Effector memory CD4-positive, alpha-beta T cell (primary cell): Measurements from ENCODE around the gene IDH3G.
A peak's percentile ranks its signal among the peaks of the same experiment; 100 is the strongest.

Source experiments
- DNase-seq, 3 donors: peaks; one replicate each; pipeline ENCODE4 v3.0.0-alpha.2; 2020
- H3K27ac ChIP-seq: 2 replicates; pipeline ENCODE4 v1.7.0; 2013; ENCODE audit warnings: mild to moderate bottlenecking, low read length, moderate library complexity; ENCODE audit not compliant: insufficient read depth, poor library complexity, severe bottlenecking
- H3K27me3 ChIP-seq: replicated peaks from 2 replicates; pipeline ENCODE4 v1.7.0; 2013; ENCODE audit warnings: mild to moderate bottlenecking, low read length; ENCODE audit not compliant: insufficient read depth, control insufficient read depth, poor library complexity, severe bottlenecking
- H3K36me3 ChIP-seq: 2 replicates; pipeline ENCODE4 v1.7.0; 2013; ENCODE audit warnings: mild to moderate bottlenecking, low read length, moderate library complexity; ENCODE audit not compliant: control insufficient read depth, insufficient read depth
- H3K4me1 ChIP-seq: 2 replicates; pipeline ENCODE4 v1.7.0; 2013; ENCODE audit warnings: low read length, mild to moderate bottlenecking; ENCODE audit not compliant: control insufficient read depth, insufficient read depth, poor library complexity, severe bottlenecking
- H3K4me3 ChIP-seq: 2 replicates; pipeline ENCODE4 v1.7.0; 2013; ENCODE audit warnings: low read length, low read depth, mild to moderate bottlenecking; ENCODE audit not compliant: insufficient read depth, poor library complexity, severe bottlenecking
- H3K9me3 ChIP-seq: 2 replicates; pipeline ENCODE4 v1.7.0; 2013; ENCODE audit warnings: mild to moderate bottlenecking, low read length, moderate library complexity; ENCODE audit not compliant: control insufficient read depth

The IDH3G gene

DNA sequence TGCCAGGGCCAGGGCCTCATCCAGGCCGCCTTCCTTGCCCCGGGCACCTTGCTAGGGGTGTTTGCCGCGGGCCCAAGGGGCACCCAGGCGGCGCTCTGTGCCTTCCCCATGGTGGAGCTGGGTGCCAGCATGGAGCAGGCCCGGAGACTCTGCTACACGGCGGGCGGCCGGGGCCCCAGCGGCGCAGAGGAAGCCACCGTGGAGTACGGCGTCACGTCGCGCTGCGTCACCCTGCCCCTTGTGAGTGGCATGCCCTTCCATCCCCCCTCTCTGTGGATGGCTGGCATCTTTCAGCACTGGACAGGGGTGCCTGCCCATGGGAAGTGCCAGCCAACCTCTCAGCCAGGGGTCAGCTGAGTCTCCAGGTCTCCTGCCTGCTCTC is 26.5 kb downstream of the IDH3G start:
- no peak overlapping the region for H3K4me3 ChIP-seq
- H3K9me3 ChIP-seq: no peaks in the 10 kb centered on the region
- H3K4me1 ChIP-seq: no peaks in the 10 kb centered on the region
- no peak overlapping the region for H3K27ac ChIP-seq
- DNase-seq: no peak
- no peaks in the 10 kb centered on the region for H3K36me3 ChIP-seq
- no peaks in the 10 kb centered on the region for H3K27me3 ChIP-seq

DNA sequence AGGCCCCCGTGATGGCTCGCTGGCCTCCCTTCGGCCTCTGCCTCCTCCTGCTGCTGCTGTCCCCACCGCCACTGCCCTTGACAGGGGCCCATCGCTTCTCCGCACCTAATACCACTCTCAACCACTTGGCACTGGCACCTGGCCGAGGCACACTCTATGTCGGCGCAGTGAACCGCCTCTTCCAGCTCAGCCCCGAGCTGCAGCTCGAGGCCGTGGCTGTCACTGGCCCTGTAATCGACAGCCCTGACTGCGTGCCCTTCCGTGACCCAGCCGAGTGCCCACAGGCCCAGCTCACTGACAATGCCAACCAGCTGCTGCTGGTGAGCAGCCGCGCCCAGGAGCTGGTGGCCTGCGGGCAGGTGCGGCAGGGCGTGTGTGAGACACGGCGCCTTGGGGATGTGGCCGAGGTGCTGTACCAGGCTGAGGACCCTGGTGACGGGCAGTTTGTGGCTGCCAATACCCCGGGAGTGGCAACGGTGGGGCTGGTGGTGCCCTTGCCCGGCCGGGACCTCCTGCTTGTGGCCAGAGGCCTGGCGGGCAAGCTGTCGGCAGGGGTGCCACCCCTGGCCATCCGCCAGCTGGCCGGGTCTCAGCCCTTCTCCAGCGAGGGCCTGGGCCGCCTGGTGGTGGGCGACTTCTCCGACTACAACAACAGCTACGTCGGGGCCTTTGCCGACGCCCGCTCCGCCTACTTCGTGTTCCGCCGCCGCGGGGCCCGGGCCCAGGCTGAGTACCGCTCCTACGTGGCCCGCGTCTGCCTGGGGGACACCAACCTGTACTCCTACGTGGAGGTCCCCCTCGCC is 27.1 kb downstream of the IDH3G start:
- Histone ChIP-seq H3K27ac (no peak overlapping the region), H3K9me3 (no peaks in the 10 kb centered on the region), H3K27me3 (no peaks in the 10 kb centered on the region), H3K36me3 (no peaks in the 10 kb centered on the region), H3K4me3 (no peak overlapping the region), H3K4me1 (no peaks in the 10 kb centered on the region)
- no peak for DNase-seq

DNA sequence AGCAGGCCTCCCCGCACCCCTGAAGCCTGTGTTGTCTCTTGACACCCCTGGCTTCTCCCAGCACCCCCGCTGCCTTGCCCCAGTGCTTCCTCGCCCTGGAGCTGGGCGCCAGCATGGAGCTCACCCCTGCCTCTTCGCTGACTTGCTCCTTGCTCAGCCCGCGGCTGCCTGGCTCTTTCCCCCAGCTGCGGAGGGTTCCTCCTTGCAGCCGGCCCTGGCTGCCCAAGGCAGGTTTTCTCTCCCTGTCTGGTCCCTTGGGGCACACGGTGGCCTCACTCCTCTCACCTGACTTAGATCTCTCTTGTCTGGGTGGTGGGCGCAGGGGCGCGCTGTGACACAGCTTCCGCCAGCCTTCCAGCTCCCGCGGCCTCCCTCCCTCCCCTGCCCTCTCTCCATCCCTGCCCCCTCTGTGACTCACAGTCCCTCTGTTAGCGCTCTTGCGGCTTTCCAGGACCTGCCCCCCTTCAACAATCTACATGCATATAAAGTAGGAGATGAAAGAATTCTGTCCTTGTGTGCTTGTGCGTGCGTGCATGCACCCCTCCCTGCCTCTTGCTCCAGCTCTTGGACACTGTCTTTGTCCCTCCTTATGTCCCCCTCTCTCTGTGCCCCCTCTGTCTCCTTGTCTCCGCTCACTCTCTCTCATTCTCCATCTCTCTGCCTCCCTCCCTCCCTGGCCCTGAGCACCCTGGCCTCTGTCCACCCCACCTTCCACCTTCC is 27.9 kb downstream of the IDH3G start:
- no peaks in the 10 kb centered on the region for H3K27me3 ChIP-seq
- H3K9me3 ChIP-seq: no peaks in the 10 kb centered on the region
- H3K27ac ChIP-seq: no peak overlapping the region
- H3K4me3 ChIP-seq: no peak overlapping the region
- no peaks in the 10 kb centered on the region for H3K36me3 ChIP-seq
- no peak for DNase-seq
- no peaks in the 10 kb centered on the region for H3K4me1 ChIP-seq

DNA sequence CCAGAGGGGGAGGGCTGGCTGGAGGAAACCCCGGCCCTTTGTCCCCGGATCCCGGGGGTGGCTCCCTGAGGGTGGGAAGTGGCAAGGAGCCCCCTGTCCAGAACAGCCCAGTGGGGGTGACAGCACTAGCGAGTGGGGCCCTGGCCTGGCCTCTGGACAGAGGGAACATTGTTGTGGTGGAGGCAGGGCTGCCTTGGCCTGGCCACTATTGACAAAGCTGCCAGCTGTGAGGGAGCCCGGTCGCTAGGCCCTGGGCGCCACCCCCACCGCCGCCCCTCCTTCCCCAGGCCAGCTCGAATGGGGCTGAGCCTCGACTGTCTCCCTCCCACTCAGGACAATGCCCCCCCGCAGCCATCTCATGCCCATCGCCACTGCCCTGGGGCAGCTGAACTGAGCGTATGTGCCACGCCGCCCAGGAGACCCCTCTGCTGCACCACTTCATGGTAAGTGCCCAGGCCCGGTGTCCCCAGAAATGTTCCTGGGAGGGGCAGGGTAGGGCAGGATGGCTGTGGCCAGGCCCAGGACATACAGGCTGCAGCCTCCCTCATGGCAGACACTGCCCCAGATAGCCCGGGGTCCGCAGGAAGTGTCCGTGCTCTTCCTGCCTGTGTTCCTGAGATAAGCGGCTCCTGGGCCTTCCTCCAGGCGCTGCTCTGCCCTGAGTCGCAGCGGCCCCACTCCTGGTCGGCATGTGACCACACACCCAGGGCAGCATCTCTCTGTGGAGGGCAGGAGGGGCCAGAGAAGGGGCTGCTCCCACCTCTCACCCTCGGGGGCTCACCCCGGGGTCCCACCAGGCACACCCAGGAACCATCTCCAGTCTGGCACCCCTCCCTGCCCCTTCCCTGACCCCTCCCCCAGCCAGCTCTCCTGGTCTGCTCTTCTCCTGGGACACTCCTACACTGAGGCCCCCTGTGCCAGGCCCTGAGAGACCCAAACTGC is 28.8 kb downstream of the IDH3G start:
- no peaks in the 10 kb centered on the region for H3K4me1 ChIP-seq
- H3K36me3 ChIP-seq: no peaks in the 10 kb centered on the region
- H3K27me3 ChIP-seq: no peaks in the 10 kb centered on the region
- H3K27ac ChIP-seq: no peak overlapping the region
- DNase-seq: no peak
- H3K4me3 ChIP-seq: no peak overlapping the region
- H3K9me3 ChIP-seq: no peaks in the 10 kb centered on the region

DNA sequence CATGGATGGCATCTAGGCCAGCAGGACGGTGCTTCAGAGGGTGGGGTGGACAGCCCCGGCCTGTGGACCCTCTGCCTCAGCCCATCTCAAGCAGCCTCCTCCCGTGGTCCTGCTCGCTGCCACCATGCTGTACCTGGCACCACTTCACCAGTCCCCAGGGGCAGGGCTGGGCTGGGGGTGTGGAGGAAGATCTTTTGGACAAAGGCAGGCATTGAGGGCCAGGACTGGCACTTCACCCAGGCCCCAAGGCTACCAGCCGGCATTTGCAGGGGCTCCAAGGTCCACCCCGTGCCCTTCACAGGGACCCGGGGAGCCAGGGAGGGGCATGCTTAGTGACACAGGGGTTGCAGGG is 29.4 kb downstream of the IDH3G start:
- no peak for DNase-seq
- Histone ChIP-seq H3K9me3 (no peaks in the 10 kb centered on the region), H3K4me1 (no peaks in the 10 kb centered on the region), H3K36me3 (no peaks in the 10 kb centered on the region), H3K27ac (no peak overlapping the region), H3K4me3 (no peak overlapping the region), H3K27me3 (no peaks in the 10 kb centered on the region)

DNA sequence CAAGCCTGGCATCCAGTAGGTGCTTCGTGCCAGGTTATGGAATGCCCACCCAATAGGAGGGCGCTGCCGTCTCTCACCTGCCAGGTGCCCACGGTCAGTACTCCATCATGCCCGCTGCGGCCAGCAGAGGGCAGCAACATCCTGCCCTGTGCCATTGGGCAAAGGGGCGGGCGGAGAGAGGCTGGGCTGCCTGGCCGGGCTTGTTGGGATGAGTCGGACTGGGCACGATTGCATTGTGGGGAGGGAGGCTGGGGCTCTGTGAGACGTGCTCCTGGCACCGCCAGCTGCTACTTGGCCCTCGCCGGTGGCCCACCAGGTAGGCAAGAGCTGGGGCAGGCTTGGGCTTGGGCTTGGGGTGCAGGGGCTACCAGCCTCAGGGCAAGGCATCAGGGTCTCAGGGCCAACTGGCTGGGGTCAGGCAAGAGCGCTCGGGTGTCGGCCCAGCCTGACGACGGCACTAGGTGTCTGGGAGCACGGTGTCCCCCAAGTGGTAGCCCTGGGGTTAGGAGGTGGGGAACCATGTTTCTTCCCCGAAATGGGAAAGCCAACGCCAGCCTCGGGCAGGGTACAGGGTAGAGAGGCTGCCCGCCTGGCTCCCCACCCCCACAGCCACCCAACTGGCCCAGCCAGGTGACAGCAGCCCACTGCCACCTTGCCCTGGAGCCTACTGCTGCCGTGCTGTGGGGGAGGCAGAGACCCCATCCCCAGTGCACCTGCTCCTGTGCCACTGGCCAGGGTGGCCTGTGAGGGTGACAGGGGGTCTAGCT is 30.0 kb downstream of the IDH3G start, which contains the start of gene PLXNB3:
TSS of gene PLXNB3 (plus strand) at position 261 of the 767 bp plus-strand sequence. CDS start 1,287 bp downstream, outside the sequence.
- Histone ChIP-seq H3K4me3 (no peak within 1 kb of the TSS), H3K9me3 (no peaks in the 10 kb centered on the region), H3K36me3 (no peaks in the 10 kb centered on the region), H3K27me3 (no peaks in the 10 kb centered on the region), H3K4me1 (no peaks in the 10 kb centered on the region), H3K27ac (no peak within 1 kb of the TSS)
- DNase-seq: peak; percentile 51 to 64 (median 56)

DNA sequence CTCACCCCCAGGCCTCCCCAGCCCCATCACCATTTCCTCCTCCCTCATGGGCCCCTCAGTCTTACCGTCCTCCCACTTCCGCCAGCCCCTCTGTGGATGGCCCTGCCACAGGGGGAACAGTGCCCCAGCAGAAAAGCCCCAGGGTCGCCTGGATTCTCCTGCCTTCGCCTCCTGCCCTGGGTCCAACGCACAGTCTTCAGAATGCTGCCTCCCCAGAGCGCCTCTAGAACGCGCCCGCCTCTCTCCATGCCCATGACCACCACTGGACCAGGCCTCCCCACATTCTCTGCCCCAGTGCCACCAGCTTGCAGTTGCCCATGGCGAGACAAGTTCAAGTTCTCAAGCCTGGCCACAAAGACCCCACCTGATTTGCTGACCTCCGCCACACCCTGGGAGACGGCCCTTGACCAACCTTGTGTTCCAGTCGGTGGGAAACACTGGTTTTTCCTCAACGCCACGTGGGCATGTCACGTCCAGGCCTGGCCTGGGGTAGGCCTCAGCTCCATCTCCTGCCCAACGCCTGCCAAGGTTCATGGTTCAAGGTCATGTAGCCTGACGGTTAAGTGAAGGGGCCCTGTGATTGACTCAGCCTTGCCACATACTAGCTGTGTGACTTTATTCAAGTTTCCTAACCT is 30.8 kb downstream of the IDH3G start:
- Histone ChIP-seq H3K4me3 (no peak overlapping the region), H3K27ac (no peak overlapping the region), H3K4me1 (no peaks in the 10 kb centered on the region), H3K36me3 (no peaks in the 10 kb centered on the region), H3K27me3 (no peaks in the 10 kb centered on the region), H3K9me3 (no peaks in the 10 kb centered on the region)
- no peak for DNase-seq

DNA sequence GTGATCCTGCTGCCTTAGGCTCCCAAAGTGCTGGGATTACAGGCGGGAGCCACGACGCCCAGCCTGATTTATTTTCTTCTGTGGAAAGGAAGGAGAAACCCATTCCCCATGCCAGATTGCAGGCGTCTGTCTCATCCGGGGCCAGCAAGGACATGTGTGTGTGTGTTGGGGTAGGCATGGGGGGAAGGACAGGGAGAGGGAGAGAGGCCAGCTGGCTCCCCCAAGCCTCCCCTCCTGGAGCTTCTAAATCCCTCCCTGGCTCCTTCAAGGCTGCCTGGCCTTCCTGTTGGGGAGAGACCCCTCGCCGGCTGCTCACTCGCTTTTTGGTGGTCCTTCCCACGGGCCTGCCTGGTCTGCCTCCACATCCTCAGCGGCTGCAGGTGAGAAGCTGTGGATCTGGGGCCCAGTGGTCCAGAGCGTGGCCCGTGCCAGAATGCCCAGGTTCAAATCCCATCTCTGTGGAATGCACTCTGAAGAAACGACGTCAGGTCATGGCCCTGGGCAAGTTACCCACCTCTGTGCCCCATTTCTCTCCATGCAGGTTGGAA is 31.5 kb downstream of the IDH3G start:
- DNase-seq: no peak
- H3K36me3 ChIP-seq: no peaks in the 10 kb centered on the region
- no peak overlapping the region for H3K4me3 ChIP-seq
- no peaks in the 10 kb centered on the region for H3K4me1 ChIP-seq
- H3K27me3 ChIP-seq: no peaks in the 10 kb centered on the region
- no peaks in the 10 kb centered on the region for H3K9me3 ChIP-seq
- H3K27ac ChIP-seq: no peak overlapping the region

DNA sequence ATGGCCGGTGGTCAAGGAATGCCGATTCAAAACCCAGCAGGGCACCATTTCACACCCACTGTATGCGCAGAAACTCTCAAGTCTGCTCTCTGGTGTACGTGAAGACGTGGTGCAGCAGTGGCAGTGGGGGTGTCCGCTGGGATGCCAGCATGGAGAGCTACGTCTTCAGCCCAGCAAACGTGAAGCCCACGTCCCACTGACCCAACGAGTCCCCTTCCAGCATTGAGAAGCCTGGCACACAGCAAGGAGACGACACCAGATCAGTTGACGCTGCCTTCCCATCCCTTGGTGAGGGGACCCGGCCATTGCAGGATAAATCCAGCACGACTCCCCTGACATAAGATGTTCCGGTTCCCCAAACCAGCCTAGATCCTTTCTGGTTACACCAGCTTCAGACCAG is 32.3 kb downstream of the IDH3G start:
- DNase-seq: no peak
- Histone ChIP-seq H3K27me3 (no peaks in the 10 kb centered on the region), H3K9me3 (no peaks in the 10 kb centered on the region), H3K27ac (no peak overlapping the region), H3K4me3 (no peak overlapping the region), H3K36me3 (no peaks in the 10 kb centered on the region), H3K4me1 (no peaks in the 10 kb centered on the region)
